ENCODE results near the gene NDC80. TPM values are rescaled to one million over a fixed set of nuclear protein-coding genes. Genes with fewer than 3 reads are reported as not detected.
"Not testable (repeated sequence)": the region's sequence is repeated elsewhere in the genome, so short reads cannot be mapped to it uniquely, and the experiment has no call there.

NDC80 gene
- 8.6 TPM for total RNA-seq

DNA sequence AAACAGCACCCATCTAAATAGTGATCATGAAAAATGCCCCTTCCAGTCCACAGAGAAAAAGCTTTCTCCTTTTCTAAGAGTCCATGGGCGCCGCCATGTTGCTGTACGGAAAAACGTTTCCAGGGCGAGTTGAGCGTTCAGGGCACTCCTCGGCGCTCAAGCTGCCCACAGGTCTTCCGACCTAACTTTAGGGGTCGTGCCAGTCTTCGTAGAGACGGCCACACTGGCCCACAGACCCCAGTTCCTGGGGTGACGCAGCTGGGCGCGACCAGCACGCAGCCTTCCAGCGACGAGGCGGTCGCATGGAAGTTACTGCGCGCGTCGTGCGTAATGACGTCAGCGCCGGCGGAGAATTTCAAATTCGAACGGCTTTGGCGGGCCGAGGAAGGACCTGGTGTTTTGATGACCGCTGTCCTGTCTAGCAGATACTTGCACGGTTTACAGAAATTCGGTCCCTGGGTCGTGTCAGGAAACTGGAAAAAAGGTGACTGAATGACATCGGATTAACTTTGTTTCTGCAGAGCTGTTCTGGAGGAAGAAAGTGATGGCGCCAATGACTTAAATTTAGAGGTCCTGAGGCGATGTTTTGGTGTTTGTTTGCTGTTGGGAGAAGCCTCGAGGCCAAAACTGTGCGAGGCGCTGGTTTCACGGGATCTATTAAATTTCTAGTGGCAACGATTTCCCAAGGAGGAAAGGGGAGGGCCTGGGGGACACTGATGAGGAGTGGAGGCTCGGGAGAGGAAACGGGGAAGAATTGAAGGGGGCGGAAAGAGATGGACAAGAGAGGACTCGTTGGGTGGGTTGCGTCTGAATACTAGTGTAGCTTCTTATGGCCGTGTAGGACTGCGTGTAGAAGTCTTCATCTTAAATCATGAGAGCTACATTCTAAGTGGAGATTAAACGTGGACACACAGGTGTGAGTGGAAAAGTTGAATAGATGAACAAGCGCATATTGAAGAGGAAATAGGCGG, at the start of gene NDC80, which contains the start of gene METTL4:
NDC80 (plus strand) TSS at position 358 of the 971 bp plus-strand sequence. CDS start 1,429 bp downstream, outside the sequence.
METTL4 (minus strand) TSS at position 306 of the 971 bp plus-strand sequence. CDS start 4,289 bp downstream, outside the sequence.
- peak within 1 kb of the TSS; percentile 82 for H3K4me3 ChIP-seq (ENCODE audit: low read length)
- no peaks in the 10 kb centered on the region for H3K9me3 ChIP-seq (ENCODE audit: low read depth, low read length)
- no peaks in the 10 kb centered on the region for H3K27me3 ChIP-seq (ENCODE audit: insufficient read depth, low read length)
- peaks cover 34% of the 10 kb centered on the region for H3K4me1 ChIP-seq (ENCODE audit: insufficient read depth, low read length)

DNA sequence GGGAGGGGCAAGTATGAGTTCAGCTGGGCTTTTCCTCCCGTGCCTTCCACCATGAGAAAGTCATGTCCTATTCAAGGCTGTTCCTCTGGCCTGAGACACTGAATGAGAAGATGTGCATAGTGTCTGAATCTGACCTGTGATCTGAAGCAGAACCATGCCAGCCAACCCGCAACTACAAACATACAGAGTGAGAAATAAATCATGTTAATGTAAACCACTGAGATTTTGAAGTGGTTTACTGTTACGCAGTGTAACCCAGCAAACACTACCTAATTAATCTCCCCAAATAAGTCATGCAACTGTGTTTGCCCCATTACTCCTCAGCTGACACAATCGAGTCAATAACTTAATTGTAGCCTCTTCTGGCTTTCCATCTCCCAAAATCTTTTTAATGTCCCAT, 49.2 kb upstream of the NDC80 start:
- Histone ChIP-seq H3K4me3 (ENCODE audit: low read length) (no peak overlapping the region), H3K9me3 (ENCODE audit: low read depth, low read length) (no peaks in the 10 kb centered on the region), H3K27me3 (ENCODE audit: insufficient read depth, low read length) (no peaks in the 10 kb centered on the region), H3K4me1 (ENCODE audit: insufficient read depth, low read length) (no peaks in the 10 kb centered on the region)

DNA sequence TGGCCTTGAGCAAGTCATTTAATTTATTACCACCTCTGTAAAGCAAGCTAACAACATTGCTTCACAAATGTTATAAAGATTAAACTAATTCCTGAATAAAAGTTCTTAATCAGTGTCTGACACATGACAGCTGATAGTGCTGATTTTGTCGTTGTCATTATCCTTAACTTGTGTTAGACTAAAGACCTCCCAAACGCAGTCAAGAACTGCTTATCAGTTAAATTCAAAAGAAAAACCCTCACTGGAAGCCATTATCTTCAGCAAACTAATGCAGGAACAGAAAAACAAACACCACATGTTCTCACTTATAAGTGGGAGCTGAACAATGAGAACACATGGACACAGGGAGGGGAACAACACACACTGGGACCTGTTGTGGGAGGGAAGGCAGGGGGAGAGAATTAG, 46.6 kb upstream of the NDC80 start:
- H3K9me3 ChIP-seq (ENCODE audit: low read depth, low read length); H3K4me3 ChIP-seq (ENCODE audit: low read length); H3K4me1 ChIP-seq (ENCODE audit: insufficient read depth, low read length); H3K27me3 ChIP-seq (ENCODE audit: insufficient read depth, low read length): not testable (repeated sequence)

DNA sequence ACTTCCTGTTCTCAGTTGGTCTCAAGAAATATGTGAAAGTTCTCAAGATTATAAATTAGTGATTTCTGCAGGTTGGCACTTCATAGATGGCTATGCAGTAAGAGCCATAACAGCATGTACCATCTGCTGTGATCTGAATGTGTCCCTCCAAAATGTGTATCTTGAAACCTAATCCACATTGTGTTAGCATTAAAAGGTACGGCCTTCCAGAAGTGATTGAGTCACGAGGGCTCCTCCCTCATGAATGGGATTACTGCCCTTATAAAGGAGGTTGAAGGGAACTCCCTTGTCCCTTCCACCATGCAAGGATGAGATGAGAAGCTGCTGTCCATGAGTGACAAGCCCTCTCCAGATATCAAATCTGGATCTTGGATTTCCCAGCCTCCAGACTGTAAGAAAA, 45.0 kb upstream of the NDC80 start:
- no peak overlapping the region for H3K4me3 ChIP-seq (ENCODE audit: low read length)
- H3K9me3 ChIP-seq (ENCODE audit: low read depth, low read length) = no peaks in the 10 kb centered on the region
- H3K27me3 ChIP-seq (ENCODE audit: insufficient read depth, low read length) = no peaks in the 10 kb centered on the region
- H3K4me1 ChIP-seq (ENCODE audit: insufficient read depth, low read length) = no peaks in the 10 kb centered on the region

DNA sequence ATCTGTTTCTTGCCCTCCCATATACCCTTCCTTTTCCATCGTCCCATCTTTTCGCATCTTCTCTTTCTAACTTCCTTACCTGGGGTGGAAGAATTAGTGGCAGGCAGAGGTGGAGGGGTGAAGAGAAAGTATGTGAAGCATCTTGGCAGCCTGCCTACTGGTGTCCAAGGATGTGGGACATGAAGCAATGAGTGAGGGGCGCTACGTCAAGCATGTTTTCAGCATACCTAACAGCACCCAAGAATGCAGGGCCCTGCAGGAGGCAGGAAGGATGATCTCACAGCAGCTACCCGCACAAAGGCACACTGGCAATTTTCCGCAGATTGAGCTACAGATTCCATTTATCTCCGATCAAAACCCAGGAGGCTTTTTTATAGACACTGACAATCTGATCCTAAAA, 42.2 kb upstream of the NDC80 start:
- H3K4me1 ChIP-seq (ENCODE audit: insufficient read depth, low read length) = no peaks in the 10 kb centered on the region
- H3K4me3 ChIP-seq (ENCODE audit: low read length) = no peak overlapping the region
- no peaks in the 10 kb centered on the region for H3K27me3 ChIP-seq (ENCODE audit: insufficient read depth, low read length)
- no peaks in the 10 kb centered on the region for H3K9me3 ChIP-seq (ENCODE audit: low read depth, low read length)

DNA sequence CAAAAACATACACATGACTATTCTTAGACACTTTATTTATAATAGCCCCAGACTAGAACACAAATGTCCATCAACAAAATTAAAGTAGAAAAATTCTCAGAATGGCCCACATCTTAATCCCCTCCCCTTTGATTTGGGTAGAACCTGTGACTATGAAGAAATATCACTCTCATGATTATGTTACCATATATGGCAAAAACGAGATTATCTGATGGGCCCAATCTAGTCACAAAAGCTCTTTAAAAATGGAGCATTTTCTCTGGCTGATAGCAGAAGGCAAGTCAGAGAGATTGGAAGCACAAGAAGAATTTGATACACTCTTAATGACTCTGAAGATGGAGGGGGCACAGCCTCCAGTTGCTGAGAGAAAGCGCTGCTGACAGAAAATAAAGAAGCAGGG, 39.6 kb upstream of the NDC80 start:
- Histone ChIP-seq H3K4me3 (ENCODE audit: low read length) (no peak overlapping the region), H3K27me3 (ENCODE audit: insufficient read depth, low read length) (no peaks in the 10 kb centered on the region), H3K4me1 (ENCODE audit: insufficient read depth, low read length) (no peaks in the 10 kb centered on the region), H3K9me3 (ENCODE audit: low read depth, low read length) (no peaks in the 10 kb centered on the region)

DNA sequence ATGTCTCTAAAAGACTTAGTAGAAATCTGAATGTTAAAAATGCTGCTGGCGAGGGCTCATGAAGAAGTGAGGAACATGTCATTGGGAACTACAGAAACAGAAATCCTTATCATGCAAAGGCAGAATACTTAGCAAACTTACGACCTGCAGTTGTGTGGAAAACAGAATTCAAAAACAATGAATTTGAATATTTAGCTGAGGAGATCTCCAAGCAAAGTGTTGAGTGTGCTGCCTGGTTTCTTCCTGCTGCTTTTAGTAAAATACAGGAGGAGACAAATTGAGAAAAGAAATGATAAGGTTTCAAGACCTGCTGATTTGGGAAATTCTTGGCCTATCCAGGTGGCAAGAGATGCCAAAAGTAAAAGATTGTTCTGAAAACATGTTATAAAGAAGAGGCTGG, 38.6 kb upstream of the NDC80 start:
- Histone ChIP-seq H3K9me3 (ENCODE audit: low read depth, low read length) (no peaks in the 10 kb centered on the region), H3K27me3 (ENCODE audit: insufficient read depth, low read length) (no peaks in the 10 kb centered on the region), H3K4me3 (ENCODE audit: low read length) (no peak overlapping the region), H3K4me1 (ENCODE audit: insufficient read depth, low read length) (no peaks in the 10 kb centered on the region)

DNA sequence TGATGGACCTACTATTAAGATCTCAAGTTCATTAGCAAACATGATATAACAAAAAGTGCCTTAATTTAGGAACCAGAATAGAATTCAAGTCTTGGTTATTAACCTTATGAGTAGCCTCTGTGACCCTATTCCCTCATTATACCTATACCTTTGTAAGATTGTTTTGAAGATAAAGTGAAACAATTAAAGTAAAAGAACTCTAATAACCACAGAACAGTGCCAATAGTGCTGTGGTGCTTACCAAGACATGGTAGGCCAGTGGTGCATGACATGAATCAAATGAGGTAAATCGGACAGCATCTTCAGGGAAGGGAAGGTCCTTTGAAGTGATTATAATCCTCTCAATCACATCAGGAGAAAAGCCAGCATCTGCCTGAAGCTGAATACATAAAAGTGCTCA, 36.5 kb upstream of the NDC80 start:
- Histone ChIP-seq H3K9me3 (ENCODE audit: low read depth, low read length) (no peaks in the 10 kb centered on the region), H3K27me3 (ENCODE audit: insufficient read depth, low read length) (no peaks in the 10 kb centered on the region), H3K4me1 (ENCODE audit: insufficient read depth, low read length) (no peaks in the 10 kb centered on the region), H3K4me3 (ENCODE audit: low read length) (no peak overlapping the region)

DNA sequence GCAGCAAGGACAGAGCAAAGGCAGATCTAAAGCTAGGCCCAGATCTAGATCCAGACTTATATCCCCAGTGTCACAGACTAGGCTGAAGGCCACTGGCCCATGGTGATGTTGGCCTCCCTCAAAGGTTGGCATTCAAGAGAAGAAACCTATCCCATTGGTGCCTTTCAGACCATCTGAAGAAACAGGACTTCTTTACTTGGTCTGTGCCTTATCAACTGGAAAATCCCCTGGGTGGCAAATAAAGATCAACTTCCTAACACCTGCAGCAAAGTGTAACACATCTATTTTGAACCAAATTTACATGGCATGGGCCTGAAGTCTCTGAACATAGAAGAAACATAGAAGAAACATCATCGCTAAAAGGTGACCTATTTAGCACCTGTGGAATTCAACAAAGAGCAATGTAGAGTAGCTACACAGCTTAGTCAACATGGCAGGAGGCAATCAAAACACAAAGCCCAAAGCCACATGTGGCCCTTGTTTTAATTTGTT, 35.9 kb upstream of the NDC80 start:
- no peaks in the 10 kb centered on the region for H3K27me3 ChIP-seq (ENCODE audit: insufficient read depth, low read length)
- H3K9me3 ChIP-seq (ENCODE audit: low read depth, low read length) = no peaks in the 10 kb centered on the region
- no peaks in the 10 kb centered on the region for H3K4me1 ChIP-seq (ENCODE audit: insufficient read depth, low read length)
- no peak overlapping the region for H3K4me3 ChIP-seq (ENCODE audit: low read length)

DNA sequence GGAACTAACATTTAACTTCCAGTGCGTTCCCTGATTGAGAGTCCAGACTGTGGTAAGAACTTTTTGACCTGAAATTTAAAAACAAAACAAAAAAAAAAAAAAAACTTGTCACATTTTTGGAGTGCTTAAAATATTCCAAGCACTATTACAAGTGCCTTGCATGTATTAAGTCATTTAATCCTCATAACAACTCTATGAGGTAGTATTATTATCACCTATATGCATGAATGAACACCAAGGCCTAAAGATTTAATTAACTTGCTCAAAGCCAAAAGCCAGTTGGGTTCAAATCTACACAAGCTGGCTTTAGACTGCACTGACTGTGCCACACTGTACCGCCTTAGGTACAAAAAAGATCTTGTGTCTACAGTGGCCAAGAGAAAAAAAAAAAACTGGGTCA, 35.3 kb upstream of the NDC80 start:
- no peaks in the 10 kb centered on the region for H3K9me3 ChIP-seq (ENCODE audit: low read depth, low read length)
- no peaks in the 10 kb centered on the region for H3K27me3 ChIP-seq (ENCODE audit: insufficient read depth, low read length)
- H3K4me3 ChIP-seq (ENCODE audit: low read length) = no peak overlapping the region

DNA sequence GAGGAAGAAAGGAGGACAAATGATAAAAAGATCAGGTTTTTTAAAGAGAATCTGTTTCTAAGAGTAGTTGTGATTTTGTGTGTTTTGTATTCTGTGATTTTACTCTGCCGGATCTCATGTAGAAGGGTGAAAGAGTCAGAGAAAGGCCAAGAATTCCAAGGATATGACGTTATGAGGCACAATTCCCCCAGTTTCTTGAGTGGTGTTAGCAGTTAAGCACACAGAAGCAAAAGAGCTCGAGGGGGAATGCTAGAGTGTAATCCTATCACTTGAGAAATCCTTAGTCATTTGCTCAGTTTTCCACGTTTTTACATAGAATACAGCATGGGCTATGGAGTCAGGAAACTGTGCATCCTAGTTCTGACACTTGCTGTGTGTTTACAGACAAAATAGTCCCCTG, 34.9 kb upstream of the NDC80 start:
- H3K4me3 ChIP-seq (ENCODE audit: low read length) = no peak overlapping the region
- no peaks in the 10 kb centered on the region for H3K9me3 ChIP-seq (ENCODE audit: low read depth, low read length)
- no peaks in the 10 kb centered on the region for H3K4me1 ChIP-seq (ENCODE audit: insufficient read depth, low read length)
- no peaks in the 10 kb centered on the region for H3K27me3 ChIP-seq (ENCODE audit: insufficient read depth, low read length)

More for the DNA sequence above, 35.3 kb upstream of the NDC80 start:
- no peaks in the 10 kb centered on the region for H3K4me1 ChIP-seq (ENCODE audit: insufficient read depth, low read length)

DNA sequence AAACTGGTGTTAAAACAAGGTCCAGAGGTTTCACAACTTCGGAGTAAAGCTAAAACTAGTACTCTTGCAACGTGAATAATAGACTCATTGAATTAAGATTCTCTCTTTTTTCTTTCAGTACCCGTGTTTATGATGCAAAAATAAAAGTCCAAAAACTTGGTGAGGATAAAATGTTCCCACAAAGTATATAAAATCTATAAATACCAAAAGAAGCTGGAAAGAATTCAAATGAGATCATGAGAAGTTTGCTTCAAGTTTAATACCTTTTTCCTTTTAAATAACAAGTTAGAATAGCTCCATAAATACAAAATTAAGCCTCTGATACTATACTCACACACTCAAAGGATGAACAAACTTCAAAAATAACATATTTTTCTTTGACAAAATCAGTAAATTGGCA, 34.1 kb upstream of the NDC80 start:
- Histone ChIP-seq H3K9me3 (ENCODE audit: low read depth, low read length) (no peaks in the 10 kb centered on the region), H3K27me3 (ENCODE audit: insufficient read depth, low read length) (no peaks in the 10 kb centered on the region), H3K4me1 (ENCODE audit: insufficient read depth, low read length) (no peaks in the 10 kb centered on the region), H3K4me3 (ENCODE audit: low read length) (no peak overlapping the region)

DNA sequence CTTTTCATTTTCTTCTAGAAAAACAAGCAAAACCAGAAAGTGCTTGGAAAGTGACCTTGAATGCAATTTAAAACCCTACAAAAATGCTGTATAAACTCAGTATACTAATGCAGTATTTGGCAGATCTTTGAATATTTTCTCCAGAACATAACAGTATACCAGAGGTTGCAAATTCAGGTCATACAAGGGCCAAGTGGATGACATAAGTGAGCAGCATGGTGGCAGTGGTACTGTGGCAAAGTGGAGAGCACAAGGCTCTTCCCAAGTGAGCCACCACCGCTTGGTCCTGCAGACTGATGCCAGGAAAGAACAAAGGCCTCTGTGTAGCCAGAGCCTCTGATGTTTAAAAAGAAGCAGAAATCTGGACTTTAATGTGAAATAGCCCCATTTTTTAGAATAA, 33.1 kb upstream of the NDC80 start:
- no peaks in the 10 kb centered on the region for H3K9me3 ChIP-seq (ENCODE audit: low read depth, low read length)
- no peaks in the 10 kb centered on the region for H3K4me1 ChIP-seq (ENCODE audit: insufficient read depth, low read length)
- H3K4me3 ChIP-seq (ENCODE audit: low read length) = no peak overlapping the region
- no peaks in the 10 kb centered on the region for H3K27me3 ChIP-seq (ENCODE audit: insufficient read depth, low read length)

DNA sequence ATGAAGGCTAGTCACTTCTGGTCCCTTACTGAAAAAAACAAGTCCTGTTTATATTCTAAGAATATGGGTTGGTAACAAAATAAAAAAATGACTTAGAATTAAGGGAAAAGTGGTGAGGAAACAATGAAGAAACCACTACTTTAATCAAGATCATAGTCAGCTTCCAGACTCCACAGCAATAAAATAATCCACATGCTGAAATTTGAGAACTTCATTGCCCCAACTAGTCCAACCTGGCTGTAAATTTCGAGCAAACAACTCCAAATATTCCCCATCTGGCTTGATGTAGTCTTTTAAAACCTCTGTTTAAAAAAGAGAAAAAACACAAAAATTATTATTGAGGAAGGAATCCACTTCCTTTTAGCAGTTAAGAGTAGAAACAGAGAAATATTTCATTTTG, 32.5 kb upstream of the NDC80 start:
- no peaks in the 10 kb centered on the region for H3K27me3 ChIP-seq (ENCODE audit: insufficient read depth, low read length)
- H3K9me3 ChIP-seq (ENCODE audit: low read depth, low read length) = no peaks in the 10 kb centered on the region
- H3K4me1 ChIP-seq (ENCODE audit: insufficient read depth, low read length) = no peaks in the 10 kb centered on the region
- H3K4me3 ChIP-seq (ENCODE audit: low read length) = no peak overlapping the region

DNA sequence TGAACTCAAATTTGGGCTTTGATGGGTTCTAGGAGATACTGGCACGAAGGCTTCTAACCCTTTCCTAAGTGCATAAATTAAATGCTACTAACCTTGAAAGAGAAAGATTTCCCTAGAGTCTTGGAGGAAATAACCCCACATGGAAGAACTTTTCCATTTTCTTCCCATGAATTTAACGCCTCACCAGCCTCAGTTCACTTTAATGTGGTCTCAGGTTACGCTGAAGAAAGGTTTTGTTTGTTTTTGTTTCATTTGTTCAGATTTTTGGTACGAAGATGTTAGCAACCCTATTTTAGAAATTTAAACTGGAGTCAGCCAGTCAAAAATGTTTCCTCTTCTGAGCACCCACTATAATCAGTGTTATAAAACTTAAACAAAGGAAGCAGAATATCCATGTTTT, 30.8 kb upstream of the NDC80 start:
- Histone ChIP-seq H3K27me3 (ENCODE audit: insufficient read depth, low read length) (no peaks in the 10 kb centered on the region), H3K4me3 (ENCODE audit: low read length) (no peak overlapping the region), H3K4me1 (ENCODE audit: insufficient read depth, low read length) (no peaks in the 10 kb centered on the region), H3K9me3 (ENCODE audit: low read depth, low read length) (no peaks in the 10 kb centered on the region)
